WTC11 (cell line): Measurements from ENCODE around the gene C22orf31. TPM values are rescaled to one million over a fixed set of nuclear protein-coding genes. Genes with fewer than 3 reads are reported as not detected.

Source experiments
- ATAC-seq: fragments of 200-7000 bp; cut with Tn5 transposase; 2 replicates; pipeline ENCODE4 v1.10.0; 2021; ENCODE audit warnings: mild to moderate bottlenecking, moderate library complexity
- CTCF ChIA-PET: fragments of 300-600 bp; sonication (Branson Sonifier 250); formaldehyde crosslinking; loops from one replicate; lab custom pipeline; 2021; ENCODE audit warnings: antibody characterized with exemption; lab: Charles Lee
- POLR2A ChIA-PET: fragments of 350-600 bp; sonication (Branson Sonifier 250); formaldehyde crosslinking; loops from one replicate; lab custom pipeline; 2021; ENCODE audit warnings: antibody characterized with exemption; lab: Charles Lee
- DNase-seq: peaks from one replicate; pipeline ENCODE4 v3.0.0; 2021; ENCODE audit warnings: low spot score
- H3K27ac Mint-ChIP-seq: 2 replicates; pipeline ENCODE4 v1.8.0; 2021; ENCODE audit warnings: mixed read lengths
- H3K27me3 Mint-ChIP-seq: 2 replicates; pipeline ENCODE4 v1.8.0; 2021; ENCODE audit warnings: low read depth, mild to moderate bottlenecking, moderate library complexity, mixed read lengths
- H3K36me3 Mint-ChIP-seq: 2 replicates; pipeline ENCODE4 v1.8.0; 2021; ENCODE audit warnings: mixed read lengths
- H3K4me1 Mint-ChIP-seq: 2 replicates; pipeline ENCODE4 v1.8.0; 2022; ENCODE audit warnings: mixed read lengths
- H3K4me3 Mint-ChIP-seq: 2 replicates; pipeline ENCODE4 v1.8.0; 2021; ENCODE audit warnings: mild to moderate bottlenecking, moderate library complexity, mixed read lengths
- H3K9me3 Mint-ChIP-seq: 2 replicates; pipeline ENCODE4 v1.8.0; 2021; ENCODE audit warnings: mixed read lengths
- ATF1 ChIP-seq: sonication (generic); formaldehyde crosslinking; IDR thresholded peaks from 2 replicates; pipeline ENCODE4 v1.8.1; 2023; ENCODE audit warnings: mild to moderate bottlenecking, moderate library complexity, missing genetic modification reagents
- CBFB ChIP-seq: sonication (generic); formaldehyde crosslinking; IDR thresholded peaks from 2 replicates; pipeline ENCODE4 v1.8.1; 2022; ENCODE audit warnings: mild to moderate bottlenecking, low read depth, missing genetic modification reagents
- EMX1 ChIP-seq: fragments of 250-450 bp; sonication (Bioruptor Pico); IDR thresholded peaks from 2 replicates; pipeline ENCODE4 v1.8.0; 2021; ENCODE audit warnings: mild to moderate bottlenecking
- ERG ChIP-seq: fragments of 250-450 bp; sonication (Bioruptor Pico); IDR thresholded peaks from 2 replicates; pipeline ENCODE4 v1.8.0; 2021; ENCODE audit warnings: mild to moderate bottlenecking
- FOXP1 ChIP-seq: sonication (generic); formaldehyde crosslinking; IDR thresholded peaks from 2 replicates; pipeline ENCODE4 v1.8.0; 2022; ENCODE audit warnings: missing genetic modification reagents, mild to moderate bottlenecking, moderate library complexity, borderline replicate concordance
- GABPB1 ChIP-seq: sonication (generic); formaldehyde crosslinking; IDR thresholded peaks from 2 replicates; pipeline ENCODE4 v1.8.1; 2023; ENCODE audit warnings: mild to moderate bottlenecking, missing genetic modification reagents
- GRHL2 ChIP-seq: fragments of 250-450 bp; sonication (Bioruptor Pico); IDR thresholded peaks from 2 replicates; pipeline ENCODE4 v1.8.0; 2022; ENCODE audit warnings: mild to moderate bottlenecking, moderate library complexity; ENCODE audit not compliant: insufficient replicate concordance, severe bottlenecking
- IRF1 ChIP-seq: sonication (generic); formaldehyde crosslinking; IDR thresholded peaks from 2 replicates; pipeline ENCODE4 v1.8.0; 2023; ENCODE audit warnings: missing genetic modification reagents
- IRF2 ChIP-seq: sonication (generic); formaldehyde crosslinking; IDR thresholded peaks from 2 replicates; pipeline ENCODE4 v1.8.0; 2022; ENCODE audit warnings: low read depth, missing genetic modification reagents, borderline replicate concordance
- JAZF1 ChIP-seq: fragments of 250-450 bp; sonication (Bioruptor Pico); IDR thresholded peaks from 2 replicates; pipeline ENCODE4 v1.9.0; 2021; ENCODE audit warnings: moderate library complexity, mild to moderate bottlenecking, inconsistent platforms
- KAT7 ChIP-seq: sonication (generic); formaldehyde crosslinking; IDR thresholded peaks from 2 replicates; pipeline ENCODE4 v1.8.1; 2023; ENCODE audit warnings: missing genetic modification reagents, mild to moderate bottlenecking, borderline replicate concordance
- MYBL2 ChIP-seq: sonication (generic); formaldehyde crosslinking; IDR thresholded peaks from 2 replicates; pipeline ENCODE4 v1.8.1; 2023; ENCODE audit warnings: mild to moderate bottlenecking, moderate library complexity, missing genetic modification reagents
- PRDM15 ChIP-seq: sonication (generic); formaldehyde crosslinking; IDR thresholded peaks from 2 replicates; pipeline ENCODE4 v1.8.0; 2022; ENCODE audit warnings: missing genetic modification reagents
- RORB ChIP-seq: fragments of 250-450 bp; sonication (Bioruptor Pico); IDR thresholded peaks from 2 replicates; pipeline ENCODE4 v1.9.0; 2021; ENCODE audit warnings: mild to moderate bottlenecking
- ZNF416 ChIP-seq: fragments of 250-450 bp; sonication (Bioruptor Pico); IDR thresholded peaks from 2 replicates; pipeline ENCODE4 v1.9.0; 2021; ENCODE audit warnings: mild to moderate bottlenecking, inconsistent platforms
- total RNA-seq: library from RNA; stranded (reverse); gene quantifications from 3 replicates; pipeline ENCODE4 v1.2.3, GENCODE V29; 2021
- TF ChIP-seq, protein P1 (sequence below): sonication (generic); formaldehyde crosslinking; IDR thresholded peaks from 2 replicates; pipeline ENCODE4 v1.8.0; 2022; ENCODE audit warnings: mild to moderate bottlenecking, missing genetic modification reagents
- TF ChIP-seq, protein P2 (sequence below): sonication (generic); formaldehyde crosslinking; IDR thresholded peaks from 2 replicates; pipeline ENCODE4 v1.8.1; 2023; ENCODE audit warnings: mild to moderate bottlenecking, missing genetic modification reagents, borderline replicate concordance

The C22orf31 gene
- total RNA-seq, 1 experiment from 2014 or later = not detected

DNA sequence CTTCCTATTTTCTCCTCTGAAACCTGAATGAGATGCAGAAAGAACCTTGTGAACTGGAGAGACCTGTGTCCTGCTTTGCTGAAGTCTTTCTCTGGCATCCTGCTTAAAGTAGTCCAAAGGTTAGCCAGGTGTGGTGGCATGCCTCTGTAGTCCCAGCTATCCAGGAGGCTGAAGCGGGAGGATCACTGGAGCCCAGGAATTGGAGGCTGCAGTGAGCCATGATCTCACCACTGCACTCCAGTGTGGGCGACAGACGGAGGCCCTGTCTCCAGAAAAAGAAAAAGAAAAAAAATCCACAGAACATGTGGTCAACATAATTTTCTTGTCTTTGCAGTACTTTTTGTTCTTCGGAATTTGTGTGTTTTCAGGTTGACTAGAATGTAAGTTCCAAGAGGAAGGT, 8.9 kb upstream of the C22orf31 start:
- DNase-seq (no peak), ATAC-seq (no peak)
- Mint-ChIP-seq H3K4me1 (peaks cover 20% of the 10 kb centered on the region), H3K27me3 (peaks cover 59% of the 10 kb centered on the region), H3K9me3 (no peaks in the 10 kb centered on the region), H3K36me3 (no peaks in the 10 kb centered on the region), H3K4me3 (peak overlapping the region; percentile 65), H3K27ac (no peak overlapping the region)
- no peak for TF ChIP-seq ZNF416 (CRISPR knock-in tag)
- TF ChIP-seq ERG (CRISPR knock-in tag) = no peak
- TF ChIP-seq RORB (CRISPR knock-in tag) = no peak
- TF ChIP-seq KAT7 (CRISPR knock-in tag) = no peak
- POLR2A ChIA-PET = interaction anchor here (0.6 kb wide), 1 partner anchor 107 kb away, joined by 3 read pairs; no protein-coding TSS in a partner anchor
- CTCF ChIA-PET = no interaction called here

- DNase-seq (no peak), ATAC-seq (no peak)
- Mint-ChIP-seq H3K27ac (no peak overlapping the region), H3K36me3 (no peaks in the 10 kb centered on the region), H3K27me3 (peaks cover 48% of the 10 kb centered on the region), H3K9me3 (no peaks in the 10 kb centered on the region), H3K4me1 (peaks cover 20% of the 10 kb centered on the region), H3K4me3 (no peak overlapping the region)
- ChIA-PET CTCF (interaction anchor here (1.1 kb wide), 1 partner anchor 28 kb away, joined by 3 read pairs; no protein-coding TSS in a partner anchor), POLR2A (no interaction called here)
- TF ChIP-seq IRF2 (no peak), EMX1 (CRISPR knock-in tag) (no peak), CBFB (CRISPR knock-in tag) (no peak), MYBL2 (CRISPR knock-in tag) (no peak), PRDM15 (CRISPR knock-in tag) (no peak), GABPB1 (CRISPR knock-in tag) (no peak), GRHL2 (CRISPR knock-in tag) (no peak), JAZF1 (CRISPR knock-in tag) (no peak), IRF1 (CRISPR knock-in tag) (no peak), ATF1 (no peak), FOXP1 (CRISPR knock-in tag) (no peak)
- TF ChIP-seq, protein P1, sequence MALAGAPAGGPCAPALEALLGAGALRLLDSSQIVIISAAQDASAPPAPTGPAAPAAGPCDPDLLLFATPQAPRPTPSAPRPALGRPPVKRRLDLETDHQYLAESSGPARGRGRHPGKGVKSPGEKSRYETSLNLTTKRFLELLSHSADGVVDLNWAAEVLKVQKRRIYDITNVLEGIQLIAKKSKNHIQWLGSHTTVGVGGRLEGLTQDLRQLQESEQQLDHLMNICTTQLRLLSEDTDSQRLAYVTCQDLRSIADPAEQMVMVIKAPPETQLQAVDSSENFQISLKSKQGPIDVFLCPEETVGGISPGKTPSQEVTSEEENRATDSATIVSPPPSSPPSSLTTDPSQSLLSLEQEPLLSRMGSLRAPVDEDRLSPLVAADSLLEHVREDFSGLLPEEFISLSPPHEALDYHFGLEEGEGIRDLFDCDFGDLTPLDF (CRISPR knock-in tag) = no peak
- TF ChIP-seq, protein P2, sequence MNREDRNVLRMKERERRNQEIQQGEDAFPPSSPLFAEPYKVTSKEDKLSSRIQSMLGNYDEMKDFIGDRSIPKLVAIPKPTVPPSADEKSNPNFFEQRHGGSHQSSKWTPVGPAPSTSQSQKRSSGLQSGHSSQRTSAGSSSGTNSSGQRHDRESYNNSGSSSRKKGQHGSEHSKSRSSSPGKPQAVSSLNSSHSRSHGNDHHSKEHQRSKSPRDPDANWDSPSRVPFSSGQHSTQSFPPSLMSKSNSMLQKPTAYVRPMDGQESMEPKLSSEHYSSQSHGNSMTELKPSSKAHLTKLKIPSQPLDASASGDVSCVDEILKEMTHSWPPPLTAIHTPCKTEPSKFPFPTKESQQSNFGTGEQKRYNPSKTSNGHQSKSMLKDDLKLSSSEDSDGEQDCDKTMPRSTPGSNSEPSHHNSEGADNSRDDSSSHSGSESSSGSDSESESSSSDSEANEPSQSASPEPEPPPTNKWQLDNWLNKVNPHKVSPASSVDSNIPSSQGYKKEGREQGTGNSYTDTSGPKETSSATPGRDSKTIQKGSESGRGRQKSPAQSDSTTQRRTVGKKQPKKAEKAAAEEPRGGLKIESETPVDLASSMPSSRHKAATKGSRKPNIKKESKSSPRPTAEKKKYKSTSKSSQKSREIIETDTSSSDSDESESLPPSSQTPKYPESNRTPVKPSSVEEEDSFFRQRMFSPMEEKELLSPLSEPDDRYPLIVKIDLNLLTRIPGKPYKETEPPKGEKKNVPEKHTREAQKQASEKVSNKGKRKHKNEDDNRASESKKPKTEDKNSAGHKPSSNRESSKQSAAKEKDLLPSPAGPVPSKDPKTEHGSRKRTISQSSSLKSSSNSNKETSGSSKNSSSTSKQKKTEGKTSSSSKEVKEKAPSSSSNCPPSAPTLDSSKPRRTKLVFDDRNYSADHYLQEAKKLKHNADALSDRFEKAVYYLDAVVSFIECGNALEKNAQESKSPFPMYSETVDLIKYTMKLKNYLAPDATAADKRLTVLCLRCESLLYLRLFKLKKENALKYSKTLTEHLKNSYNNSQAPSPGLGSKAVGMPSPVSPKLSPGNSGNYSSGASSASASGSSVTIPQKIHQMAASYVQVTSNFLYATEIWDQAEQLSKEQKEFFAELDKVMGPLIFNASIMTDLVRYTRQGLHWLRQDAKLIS (CRISPR knock-in tag) = no peak
Observed at GRCh38 chr22:29069463-29069862, 7.8 kb upstream of the C22orf31 start.
